GM10847 (cell line): ENCODE results near the gene ASIC4.

Source experiments
- POLR2A ChIP-seq: IDR thresholded peaks from 2 replicates; pipeline ENCODE4 v1.6.1; 2011; ENCODE audit not compliant: insufficient read length; ENCODE audit errors: extremely low read depth

ASIC4 gene

GRCh38 chr2:219514196-219514761 is at the start of gene ASIC4:
ASIC4 (plus strand) TSS chr2:219514482; CDS start chr2:219514725, 243 bp downstream.
- no peak for TF ChIP-seq POLR2A

GRCh38 chr2:219465659-219466561 is 48.4 kb upstream of the ASIC4 start:
- TF ChIP-seq POLR2A = no peak

GRCh38 chr2:219466816-219467735 is 47.2 kb upstream of the ASIC4 start:
- no peak for TF ChIP-seq POLR2A

GRCh38 chr2:219467736-219468075 is 46.6 kb upstream of the ASIC4 start:
- no peak for TF ChIP-seq POLR2A

- no peak for TF ChIP-seq POLR2A
Observed at GRCh38 chr2:219468410-219469185, 45.7 kb upstream of the ASIC4 start.

GRCh38 chr2:219469186-219469724 is 45.0 kb upstream of the ASIC4 start:
- TF ChIP-seq POLR2A = no peak

- no peak for TF ChIP-seq POLR2A
Observed at GRCh38 chr2:219470429-219470828, 43.9 kb upstream of the ASIC4 start.

GRCh38 chr2:219471476-219472371 is 42.6 kb upstream of the ASIC4 start:
- TF ChIP-seq POLR2A = no peak

- no peak for TF ChIP-seq POLR2A
Observed at GRCh38 chr2:219472629-219473187, 41.6 kb upstream of the ASIC4 start.

- no peak for TF ChIP-seq POLR2A
Observed at GRCh38 chr2:219473511-219473910, 40.8 kb upstream of the ASIC4 start.

GRCh38 chr2:219474285-219475060 is 39.8 kb upstream of the ASIC4 start:
- no peak for TF ChIP-seq POLR2A

- no peak for TF ChIP-seq POLR2A
Observed at GRCh38 chr2:219475278-219475677, 39.0 kb upstream of the ASIC4 start.
